HS-27A (cell line): Measurements from ENCODE around the gene FOXP1.
"Not testable (repeated sequence)": the region's sequence is repeated elsewhere in the genome, so short reads cannot be mapped to it uniquely, and the experiment has no call there.

Source experiments
- DNase-seq: peaks from one replicate; pipeline ENCODE4 v3.0.0-alpha.2; 2012; ENCODE audit warnings: low read depth, missing footprints

FOXP1 gene

DNA sequence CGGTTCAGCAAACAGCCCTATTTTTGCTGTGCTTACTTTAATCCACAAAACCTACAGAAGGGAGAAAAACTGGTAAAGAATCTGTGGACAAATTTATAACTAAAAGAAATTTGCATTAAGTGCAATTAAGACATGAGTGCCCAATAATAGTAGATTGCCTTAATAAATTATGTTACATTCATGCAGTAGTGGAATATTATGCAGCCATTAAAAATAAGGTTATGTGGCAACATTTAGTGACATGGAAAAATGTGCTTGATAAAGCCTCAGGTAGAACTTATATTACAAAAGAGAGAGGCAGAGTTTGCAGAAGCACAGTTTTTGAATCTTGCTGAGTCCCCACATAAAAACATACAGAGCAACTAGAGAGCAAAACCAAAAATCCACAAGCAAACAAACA lies 253.0 kb downstream of the FOXP1 start:
- no peak for DNase-seq

DNA sequence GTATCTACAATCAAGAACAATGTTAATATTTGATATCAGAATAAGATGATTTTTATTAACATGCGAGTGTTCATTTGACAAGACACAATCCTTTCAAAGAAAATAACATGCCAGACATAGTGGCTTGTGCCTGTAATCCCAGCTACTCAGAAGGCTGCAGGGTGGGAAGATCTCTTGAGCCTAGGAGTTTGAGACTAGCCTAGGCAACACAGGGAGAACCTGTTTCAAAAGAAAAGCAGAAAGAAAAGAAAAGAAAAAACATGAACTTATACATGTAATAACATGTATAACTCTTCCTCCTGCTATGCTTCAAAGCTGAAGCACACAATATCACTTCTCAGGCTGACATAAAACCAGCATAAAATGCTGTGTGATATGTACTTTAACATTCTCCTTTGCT lies 253.7 kb downstream of the FOXP1 start:
- no peak for DNase-seq

DNA sequence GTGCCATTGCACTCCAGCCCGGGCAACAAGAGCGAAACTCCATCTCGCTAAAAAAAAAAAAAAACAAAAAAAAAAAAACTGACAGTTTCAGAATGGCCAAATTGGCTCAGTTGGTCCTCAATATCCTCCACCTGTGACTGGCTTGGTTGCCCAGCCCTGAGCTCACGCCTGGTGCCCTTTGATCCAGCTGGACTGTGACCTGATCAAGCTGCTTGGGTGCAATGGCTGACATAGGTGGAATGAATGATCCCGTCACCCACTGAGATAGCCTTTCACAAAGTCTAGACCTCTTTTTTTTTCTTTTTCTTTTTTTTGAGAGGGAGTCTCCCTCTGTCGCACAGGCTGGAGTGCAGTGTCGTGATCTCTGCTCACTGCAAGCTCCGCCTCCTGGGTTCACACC lies 254.6 kb downstream of the FOXP1 start:
- no peak for DNase-seq

DNA sequence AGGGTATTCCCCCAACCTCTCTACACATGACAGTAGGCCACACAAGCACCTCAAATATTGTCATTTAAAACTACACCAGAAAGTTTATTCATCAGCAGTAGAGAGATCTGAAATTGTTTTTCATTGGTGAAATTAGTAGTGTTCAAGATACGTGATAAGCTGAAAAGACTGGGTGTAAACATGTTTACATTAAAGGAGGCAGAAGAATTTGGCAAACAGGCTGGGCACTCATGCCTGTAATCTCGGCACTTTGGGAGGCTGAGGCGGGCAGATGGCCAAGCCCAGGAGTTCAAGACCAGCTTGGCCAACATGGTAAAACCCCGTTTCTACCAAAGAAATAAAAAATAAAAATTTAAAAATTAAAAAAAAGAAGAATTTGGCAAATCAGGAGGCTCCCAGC lies 255.6 kb downstream of the FOXP1 start:
- DNase-seq, result no peak

DNA sequence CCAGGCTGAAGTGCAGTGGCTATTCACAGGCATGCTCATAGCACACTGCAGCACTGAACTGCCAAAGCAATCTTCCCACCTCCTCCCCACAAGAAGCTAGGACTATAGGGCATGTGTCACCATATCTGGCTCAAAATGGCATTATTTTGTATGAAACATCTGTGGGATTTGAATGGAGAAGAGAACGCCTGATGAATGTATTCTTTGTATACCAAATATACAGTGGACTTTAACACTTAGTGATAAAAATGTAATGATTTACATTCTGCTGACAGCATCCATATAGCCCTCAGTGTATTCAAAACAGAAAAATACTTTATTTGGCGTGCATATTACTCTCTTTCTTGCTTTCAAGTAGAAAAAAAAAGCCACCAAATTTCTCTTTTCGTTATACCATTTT lies 257.8 kb downstream of the FOXP1 start:
- DNase-seq, result no peak

DNA sequence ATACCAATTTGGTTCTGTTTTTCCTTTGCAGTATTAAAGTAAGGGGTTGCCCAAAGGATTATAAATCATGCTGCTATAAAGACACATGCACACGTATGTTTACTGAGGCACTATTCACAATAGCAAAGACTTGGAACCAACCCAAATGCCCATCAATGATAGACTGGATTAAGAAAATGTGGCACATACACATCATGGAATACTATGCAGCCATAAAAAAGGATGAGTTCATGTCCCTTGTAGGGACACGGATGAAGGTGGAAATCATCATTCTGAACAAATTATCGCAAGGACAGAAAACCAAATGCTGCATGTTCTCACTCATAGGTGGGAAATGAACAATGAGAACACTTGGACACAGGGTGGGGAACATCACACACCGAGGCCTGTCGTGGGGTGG lies 259.3 kb downstream of the FOXP1 start:
- DNase-seq, result not testable (repeated sequence)

DNA sequence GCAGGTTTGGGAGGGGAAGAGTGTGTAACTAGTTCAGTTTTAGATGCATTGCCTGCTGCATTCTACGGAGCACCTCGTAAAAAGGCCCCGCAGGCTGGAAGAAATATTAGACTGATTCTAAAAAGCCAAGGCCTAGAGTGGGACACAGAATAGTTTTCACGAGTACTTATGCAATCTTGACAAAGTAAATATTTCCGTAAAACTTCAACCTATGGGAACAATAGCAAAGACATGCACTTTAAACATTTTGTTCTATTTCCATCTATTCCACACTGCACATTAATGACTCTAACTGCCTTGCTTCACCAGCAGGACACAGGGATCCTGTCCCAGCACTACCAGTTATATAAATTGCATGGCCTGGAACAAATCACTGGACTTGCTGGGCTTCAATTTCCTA lies 260.0 kb downstream of the FOXP1 start:
- DNase-seq, result no peak

DNA sequence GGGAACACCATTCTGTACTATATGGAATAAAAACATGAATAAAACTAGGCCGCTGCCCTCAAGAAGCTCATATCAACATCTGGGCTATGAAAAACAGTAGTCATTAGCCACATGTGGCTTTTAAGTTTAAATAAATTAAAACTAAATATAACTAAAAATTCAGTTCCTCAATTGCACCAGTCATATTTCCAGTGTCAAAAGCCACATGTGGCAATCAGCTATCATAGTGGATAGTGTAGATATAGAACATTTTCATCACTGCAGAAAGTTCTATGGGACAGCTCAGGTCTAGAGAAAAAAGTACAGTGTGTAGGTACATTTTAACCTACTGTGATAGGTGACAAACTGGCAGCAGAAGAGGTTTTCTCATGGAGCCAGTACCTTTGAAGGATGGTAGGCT lies 261.4 kb downstream of the FOXP1 start:
- no peak for DNase-seq

DNA sequence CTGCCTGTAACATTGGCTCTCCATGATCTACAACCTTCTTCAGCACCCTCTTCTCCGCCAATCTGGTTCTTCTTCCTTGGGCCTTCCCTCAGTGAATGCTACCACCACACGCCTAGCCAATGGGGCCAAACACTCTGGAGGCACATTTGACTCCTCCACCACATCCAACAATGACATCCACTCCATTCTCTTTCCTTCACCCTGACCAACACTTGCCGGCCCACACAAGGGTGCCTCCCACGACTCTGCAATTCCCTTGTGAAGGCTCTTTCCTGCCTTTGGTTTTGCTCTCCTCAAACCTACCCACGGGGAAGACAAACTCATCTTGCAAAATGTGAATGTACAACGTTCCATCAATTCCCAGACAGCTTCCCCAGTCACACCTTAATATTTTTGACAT lies 263.8 kb downstream of the FOXP1 start:
- no peak for DNase-seq

DNA sequence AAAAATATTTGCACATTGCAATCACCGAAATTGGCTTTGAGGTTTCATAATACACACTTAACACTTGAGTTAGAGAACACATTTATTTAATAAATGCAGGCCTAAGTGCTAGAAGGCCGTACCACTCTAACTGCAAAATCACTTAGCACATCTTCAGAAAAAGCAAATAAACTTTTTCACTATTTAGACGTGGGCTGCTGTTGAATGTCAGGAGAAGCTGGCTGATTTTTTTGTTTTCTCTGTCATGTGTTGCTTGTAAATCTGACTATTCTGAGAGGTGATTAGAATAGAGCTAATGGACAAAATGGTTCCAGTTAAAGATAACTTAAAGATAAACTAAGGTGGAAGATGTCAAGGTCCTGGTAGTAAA lies 265.1 kb downstream of the FOXP1 start:
- DNase-seq, result no peak

DNA sequence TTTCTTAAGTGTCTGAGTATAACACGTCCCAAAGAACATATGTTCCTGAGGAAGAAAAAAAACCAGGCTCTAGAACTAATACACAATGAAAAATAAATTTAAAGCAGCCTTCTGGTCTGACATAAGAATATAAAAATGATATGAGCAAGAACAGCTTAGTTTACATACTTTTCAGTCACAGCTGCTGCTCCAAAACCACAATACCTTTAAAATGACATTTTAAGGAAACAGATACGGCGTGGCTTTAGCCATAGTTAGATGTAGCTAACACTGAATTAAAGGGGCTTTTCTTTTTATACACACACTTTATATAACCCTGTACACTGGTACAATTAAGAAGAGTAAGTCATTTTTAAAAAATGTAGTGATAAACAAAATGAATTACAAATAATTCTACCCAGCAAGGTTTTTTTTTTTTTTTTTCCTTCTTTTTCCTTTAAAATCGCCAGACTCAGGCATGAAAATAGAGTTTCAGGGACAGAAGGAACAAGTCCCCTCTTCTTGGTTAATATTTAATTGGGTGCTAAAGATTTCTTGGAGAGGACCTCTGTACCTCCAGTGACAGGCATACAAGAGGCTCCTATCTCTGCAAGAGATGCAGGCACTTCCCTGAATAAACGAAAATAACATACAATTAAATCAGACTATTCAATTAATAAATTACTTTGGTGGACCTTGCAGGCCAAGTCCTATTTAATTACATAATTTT lies 265.6 kb downstream of the FOXP1 start:
- DNase-seq, result no peak

DNA sequence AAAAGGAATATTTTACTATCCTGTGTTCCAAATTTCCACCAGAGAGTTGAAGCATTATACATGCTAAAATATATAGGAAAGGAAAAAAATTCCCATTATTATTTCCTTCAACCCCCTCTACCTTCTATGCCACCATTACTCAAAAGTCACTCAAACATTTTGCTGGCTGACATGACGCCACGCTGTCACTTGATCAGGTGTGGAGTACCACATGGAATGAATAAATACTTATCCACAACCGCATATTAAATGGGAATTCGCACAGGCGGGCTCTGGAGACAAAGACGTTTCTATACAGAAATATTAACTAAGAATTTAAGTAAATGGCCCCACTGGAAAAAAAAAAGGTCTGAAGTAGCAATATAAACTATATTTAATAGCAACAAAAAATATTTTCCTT lies 266.4 kb downstream of the FOXP1 start:
- DNase-seq, result no peak

DNA sequence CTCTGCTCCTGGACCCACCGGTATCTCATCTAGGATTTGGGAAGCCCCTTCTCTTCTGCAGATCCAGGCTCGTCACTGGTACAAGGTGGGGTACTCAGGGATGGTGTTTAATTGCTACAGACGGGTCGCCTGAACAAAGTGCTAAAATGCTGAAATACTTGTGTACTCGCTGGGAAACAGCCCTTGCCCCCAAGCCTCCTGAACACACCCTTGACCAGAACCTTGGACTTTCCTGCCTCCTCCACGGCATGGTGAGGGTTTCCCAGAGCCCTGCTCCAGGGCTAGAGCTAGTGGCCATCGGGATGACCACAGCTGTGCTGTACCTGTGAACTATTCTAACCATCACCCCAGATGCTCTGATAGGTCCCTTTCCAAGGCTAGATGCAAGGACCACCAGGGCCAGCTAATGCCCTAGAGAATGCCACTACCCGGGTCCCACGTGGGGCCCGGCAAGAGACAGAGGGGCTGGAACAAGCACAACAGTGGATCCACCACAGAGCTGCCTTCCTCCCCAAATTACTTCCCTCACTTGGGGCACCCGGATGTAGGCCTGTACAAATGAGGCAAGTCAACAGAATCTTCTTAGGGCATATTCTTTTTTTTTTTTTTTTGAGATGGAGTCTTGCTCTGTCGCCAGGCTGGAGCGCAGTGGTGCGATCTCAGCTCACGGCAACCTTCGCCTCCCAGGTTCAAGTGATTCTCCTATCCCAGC lies 267.3 kb downstream of the FOXP1 start:
- no peak for DNase-seq

DNA sequence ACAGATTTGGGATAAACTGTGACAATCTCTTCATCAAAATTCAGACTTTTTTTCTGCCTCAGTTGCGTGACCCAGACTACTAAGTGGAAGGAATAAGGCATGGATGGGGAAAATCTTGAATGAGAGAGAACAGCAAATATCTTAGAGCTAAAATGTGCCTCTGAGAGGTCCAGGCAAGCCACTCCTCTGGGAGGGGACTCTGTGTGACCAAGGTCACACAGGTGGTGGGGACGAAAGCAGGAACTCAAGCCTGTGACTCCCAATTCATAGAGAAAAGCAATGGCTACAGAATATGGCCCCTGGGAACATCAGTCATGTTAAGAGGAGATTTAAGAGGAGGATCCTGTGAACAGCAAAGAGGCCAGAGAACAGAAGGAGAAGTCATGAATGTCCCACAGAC lies 268.1 kb downstream of the FOXP1 start:
- DNase-seq, result no peak

DNA sequence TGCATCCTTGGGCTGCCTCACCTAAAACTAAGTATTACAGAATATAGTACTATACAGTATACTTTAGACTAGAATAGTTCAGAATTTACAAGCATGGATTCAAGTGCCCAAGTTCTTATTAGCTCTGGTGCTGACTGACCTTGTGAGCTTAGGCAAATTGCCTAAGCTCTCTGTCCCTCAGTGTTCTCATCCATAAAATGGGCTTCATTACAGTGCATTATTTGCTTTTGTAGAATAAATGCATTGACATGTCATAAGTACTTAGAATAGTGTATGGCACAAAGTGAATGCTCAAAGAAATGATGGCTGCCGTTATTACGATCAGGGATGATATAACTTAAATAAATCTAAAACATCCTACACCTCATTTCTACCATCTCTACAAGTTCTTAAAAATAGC lies 269.7 kb downstream of the FOXP1 start:
- DNase-seq, result no peak

DNA sequence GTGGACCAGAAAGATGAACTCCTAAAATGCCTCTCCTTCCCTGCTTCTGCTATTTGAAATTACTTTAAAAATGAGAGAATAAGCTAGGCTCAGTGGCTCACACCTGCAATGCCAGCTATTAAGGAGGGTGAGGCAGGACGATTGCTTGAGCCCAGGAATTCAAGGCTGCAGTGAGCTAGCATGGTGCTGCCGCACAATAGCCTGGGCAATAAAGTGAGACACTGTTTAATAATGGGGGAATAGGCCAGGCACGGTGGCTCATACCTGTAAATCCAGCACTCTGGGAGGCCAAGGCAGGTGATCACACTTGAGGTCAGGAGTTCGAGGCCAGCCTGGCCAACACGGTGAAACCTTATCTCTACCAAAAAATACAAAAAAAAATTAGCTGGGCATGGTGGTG lies 271.1 kb downstream of the FOXP1 start:
- DNase-seq, result no peak

DNA sequence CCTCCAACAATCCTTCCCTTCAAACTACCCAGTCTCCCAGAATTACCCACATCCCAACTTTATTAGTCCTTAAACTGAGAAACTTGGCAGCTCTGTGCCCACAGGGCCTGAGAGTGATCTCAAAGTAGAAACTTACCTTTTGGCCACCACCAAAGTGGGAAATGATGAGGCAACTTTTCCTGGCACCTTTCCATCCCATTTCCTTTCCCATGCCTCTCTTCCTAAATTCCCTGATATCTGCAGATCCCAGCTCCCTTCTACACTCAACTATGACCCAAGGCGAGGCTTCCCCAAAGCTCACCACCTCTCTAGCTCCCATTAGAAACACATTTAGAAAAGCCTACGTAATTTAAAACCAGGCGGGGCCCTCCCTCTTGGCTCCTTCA lies 271.9 kb downstream of the FOXP1 start:
- DNase-seq, result no peak

DNA sequence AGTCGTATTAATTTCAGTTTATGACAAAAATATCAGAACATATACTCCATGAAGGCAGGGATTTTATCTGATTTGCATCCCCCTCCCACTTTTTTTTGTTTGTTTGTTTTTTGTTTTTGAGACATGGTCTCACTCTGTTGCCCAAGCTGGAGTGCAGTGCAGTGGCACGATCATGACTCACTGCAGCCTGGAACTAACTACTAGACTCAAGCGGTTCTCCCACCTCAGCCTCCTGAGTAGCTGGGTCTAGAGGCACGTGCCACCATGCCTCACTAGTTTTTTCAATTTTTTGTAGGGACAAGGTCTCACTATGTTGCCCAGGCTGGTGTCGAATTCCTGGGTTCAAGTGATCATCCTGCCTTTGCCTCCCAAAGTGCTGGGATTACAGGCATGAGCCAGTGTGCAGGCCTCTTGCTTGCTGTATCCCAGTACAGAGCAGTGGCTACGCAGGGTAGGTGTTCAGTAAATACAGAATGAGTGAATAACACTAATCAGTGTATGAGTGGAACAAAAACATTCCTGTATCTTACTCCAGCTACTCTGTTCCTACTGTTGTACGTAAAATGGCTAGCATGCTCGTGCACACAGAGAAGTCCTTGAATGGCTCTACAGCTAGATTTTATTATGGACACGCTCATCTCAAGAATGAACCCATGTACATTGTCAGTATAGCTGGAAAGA lies 272.4 kb downstream of the FOXP1 start:
- no peak for DNase-seq

DNA sequence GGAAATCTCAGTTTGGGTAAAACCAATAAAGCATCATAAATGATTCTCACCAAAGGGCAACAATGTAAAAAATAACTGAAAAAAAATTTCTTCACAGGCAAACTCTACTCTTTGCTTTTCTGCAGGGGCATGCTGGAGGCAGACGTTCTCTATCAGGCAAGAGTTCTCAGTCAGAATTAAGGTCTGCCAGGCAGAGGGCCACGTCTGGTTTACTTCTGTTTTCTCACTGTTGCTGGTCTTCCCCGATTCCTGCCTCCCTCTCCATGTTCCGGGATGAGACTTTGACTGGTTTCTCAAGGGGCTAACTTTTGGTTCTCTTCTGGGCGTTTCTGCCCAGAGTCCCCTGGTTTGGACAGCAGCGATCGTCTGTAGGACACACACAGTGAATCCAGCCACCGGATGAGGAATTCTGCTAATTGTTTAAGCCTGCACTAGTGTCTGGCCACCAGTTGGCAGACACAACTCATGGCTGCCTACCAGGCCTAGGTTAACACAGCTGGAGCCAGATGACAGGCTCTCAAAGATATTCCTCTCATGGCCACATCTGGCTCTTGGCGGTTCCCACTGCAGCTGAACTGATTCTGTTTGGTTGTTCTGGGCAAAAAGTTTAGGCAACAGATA lies 273.1 kb downstream of the FOXP1 start:
- DNase-seq, result no peak

DNA sequence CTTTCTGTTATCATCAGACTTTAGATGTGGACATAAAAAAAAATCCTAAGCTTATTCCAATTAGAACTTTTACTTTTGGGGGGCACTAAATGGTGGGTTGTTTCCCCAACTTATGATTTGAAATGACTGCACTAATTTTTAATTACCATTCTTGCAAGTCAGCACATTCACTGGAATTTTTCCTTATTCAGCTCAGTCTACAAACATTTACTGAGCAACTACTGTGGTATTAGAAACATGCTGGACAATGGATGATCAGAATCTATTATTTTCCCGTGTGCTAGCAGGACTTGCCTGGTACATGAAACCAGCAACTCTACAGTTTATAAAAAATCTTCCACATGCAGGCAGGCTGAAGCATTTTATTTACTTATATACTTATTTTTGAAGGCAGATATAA lies 273.6 kb downstream of the FOXP1 start:
- no peak for DNase-seq

DNA sequence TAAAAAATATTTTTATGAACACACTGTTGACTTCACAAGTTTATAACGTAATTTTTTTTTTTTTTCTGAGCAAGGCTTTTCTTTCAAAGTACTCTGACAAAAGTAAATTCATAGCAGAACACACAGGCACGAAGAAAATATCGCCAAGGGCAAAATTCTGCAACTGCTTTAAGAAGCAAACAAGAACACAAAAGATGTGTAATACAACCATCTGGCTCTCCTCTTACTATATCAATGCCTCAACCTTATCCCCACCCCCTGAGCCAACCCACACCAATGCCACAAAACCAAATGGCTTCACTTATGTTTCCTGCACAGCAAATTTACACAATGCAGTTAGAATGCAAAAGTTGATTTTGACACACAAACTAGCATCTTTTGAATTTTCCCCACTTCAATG lies 274.2 kb downstream of the FOXP1 start:
- DNase-seq, result no peak

DNA sequence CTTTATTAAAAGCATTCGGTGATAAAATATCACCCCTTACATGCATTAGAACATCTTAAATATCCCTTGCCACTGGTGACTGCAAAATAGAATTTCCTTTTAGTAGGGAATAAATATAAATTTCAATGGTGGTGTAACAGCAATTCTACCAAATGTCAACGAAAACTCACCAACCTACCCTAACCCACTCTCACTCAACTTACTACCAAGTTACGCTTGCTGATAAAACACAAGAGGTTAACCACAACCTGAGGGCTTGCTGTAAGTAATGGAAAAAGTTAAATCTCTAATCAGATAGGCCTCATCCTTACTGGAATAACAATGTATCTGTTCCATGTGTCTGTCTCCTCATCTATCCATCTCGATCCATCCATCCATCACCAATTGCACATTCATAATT lies 274.7 kb downstream of the FOXP1 start:
- no peak for DNase-seq
